NCI-H510A treated with DMSO at 0.1 percent for 48 hours (cell line): Measurements from ENCODE around the gene SLC39A5.
"Not testable (repeated sequence)": the region's sequence is repeated elsewhere in the genome, so short reads cannot be mapped to it uniquely, and the experiment has no call there.

Experiments
- DNase-seq: peaks from one replicate; lab custom pipeline; 2025; lab: John Stamatoyannopoulos, UW

Gene SLC39A5

DNA sequence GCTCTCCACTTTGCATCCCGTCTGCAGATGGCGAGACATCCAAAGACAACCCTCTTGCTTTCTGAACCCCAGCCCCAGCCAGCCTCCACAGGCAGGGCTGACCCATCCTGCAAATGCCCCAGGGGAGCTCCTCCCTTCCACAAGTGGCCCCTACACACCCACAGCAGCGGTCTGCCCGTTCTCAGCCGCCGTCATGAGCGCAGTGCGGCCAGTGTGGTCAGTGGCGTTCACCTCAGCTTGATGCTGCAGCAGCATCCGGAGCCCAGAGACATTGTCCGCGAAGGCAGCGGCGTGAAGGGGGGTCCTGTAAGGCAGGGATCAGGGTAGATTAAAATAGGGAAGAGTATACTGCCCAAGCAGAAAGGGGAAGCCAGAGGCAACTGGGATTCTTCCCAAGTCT lies 14.6 kb downstream of the SLC39A5 start:
- DNase-seq: no peak

DNA sequence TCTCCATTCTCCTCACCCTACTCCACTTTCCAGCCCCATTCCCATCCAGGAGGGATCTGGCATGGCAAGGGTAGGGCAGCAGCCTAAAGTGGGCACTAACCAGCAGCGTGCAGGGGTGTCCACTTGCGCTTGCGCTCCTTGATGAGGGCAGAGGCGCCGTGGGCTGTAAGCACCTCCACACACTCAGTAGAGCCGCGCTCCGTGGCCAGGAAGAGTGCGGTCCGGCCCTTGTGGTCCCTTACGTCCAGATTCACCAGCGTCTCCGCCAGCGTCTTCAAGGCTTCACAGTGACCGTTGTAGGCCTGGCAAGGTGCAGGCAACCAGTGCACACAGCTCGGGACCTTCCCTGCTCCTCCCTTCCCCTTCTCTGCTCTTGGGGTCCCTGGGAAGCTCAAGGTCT lies 18.1 kb downstream of the SLC39A5 start:
- no peak for DNase-seq

DNA sequence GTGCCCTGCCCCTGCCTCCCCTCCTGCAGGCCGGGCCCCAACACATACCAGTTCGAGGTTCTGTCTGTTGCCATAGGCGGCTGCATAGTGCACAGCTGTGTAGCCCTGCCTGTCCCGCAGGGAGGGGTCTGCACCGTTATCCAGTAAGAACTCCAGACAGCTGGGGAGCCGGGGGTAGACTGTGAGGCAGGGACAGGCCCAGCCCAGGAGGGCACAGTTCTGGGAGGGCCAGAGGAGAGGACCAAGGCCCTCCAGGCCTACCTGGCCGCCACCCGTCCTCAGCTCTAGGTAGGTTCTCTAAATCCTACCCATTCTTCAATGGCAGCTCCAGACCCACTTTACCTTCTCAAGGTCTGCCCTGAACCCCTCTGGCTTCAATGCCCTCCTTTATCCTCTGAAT lies 18.9 kb downstream of the SLC39A5 start:
- DNase-seq: no peak

DNA sequence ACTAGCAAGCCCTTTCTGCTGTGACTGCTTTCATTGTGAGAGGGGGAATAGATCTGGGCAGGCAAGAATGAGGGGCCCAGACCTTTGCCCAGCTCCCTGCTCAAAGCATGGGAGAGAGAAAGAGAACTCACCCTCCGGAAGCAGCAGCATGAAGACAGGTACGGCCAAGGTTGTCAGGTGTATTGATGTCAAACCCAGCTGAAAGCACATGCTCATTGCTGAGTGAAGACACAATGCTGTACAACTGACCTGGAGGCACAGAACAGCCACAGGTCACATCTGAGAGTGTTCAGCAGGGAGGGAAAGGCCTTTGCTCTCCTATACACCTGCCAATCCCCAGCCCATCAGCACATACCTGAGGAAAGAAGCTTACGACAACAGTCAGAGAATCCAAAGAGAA lies 22.8 kb downstream of the SLC39A5 start:
- no peak for DNase-seq

DNA sequence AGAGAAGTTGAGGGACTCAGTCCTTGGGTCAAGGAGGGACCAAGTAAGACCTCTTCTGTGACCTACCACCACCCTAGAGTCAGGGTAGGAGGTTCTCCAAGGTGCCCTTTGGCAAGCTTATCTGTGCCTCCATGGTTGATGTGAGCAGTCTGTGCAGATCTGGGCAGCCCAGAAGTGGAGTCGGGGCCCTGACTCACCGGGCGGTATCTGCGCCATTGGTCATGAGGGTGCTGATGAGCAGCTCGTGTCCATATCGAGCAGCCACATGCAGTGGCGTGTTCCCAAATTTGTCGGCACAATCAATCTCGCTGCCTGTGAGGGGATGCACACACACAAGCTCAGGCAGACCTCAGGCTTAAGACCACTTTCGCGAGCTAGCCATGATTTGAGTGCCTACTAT lies 23.2 kb downstream of the SLC39A5 start:
- no peak for DNase-seq

DNA sequence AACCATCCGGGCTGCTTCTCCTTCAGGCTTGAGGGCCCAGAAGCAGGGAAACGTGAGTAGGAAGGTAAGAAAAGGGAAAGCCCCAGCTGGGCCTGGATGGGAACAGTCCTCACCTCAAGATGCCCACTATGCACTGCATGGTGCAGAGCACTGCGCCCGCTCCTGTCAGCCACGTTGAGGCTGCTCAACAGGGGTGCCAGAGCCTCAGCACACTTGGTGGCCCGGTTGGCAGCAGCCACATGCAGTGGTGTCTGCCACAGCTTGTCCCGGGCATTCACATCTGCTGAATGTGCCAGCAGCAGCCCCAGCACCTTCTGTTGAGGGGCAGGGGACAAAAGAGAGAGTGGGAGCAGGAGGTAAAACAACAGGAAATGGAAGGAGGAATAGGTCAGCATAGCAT lies 25.8 kb downstream of the SLC39A5 start:
- DNase-seq: no peak

DNA sequence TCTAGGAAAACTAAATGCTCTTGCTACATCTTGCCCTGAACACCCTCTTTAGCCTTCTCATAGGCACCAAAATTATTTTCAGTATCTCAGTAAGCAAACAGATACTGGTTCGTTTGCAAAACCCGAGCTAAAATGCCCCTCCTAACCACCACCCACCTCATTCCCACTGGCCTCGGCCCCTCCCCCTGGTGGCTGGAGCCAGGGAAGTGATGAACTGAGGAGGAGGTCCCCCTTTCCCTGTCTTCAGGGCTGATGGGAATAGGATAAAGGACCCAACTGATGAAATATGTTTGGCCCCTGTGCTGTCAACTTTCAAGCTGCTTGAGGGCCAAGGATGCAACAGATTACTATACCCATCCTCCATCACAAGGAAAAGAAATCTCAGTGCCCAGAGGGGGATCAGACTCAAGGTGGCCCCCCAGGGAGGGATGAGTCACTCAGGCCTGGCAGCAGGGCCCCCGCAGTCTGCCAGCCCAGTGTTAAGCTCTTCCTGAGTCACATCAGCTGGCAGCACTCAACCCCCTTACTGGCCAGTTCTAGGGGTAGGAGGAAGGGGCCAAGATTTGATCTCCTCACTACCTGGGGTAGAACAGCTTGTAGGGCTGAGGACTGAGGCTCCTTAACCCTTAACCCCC lies 26.6 kb downstream of the SLC39A5 start:
- no peak for DNase-seq

DNA sequence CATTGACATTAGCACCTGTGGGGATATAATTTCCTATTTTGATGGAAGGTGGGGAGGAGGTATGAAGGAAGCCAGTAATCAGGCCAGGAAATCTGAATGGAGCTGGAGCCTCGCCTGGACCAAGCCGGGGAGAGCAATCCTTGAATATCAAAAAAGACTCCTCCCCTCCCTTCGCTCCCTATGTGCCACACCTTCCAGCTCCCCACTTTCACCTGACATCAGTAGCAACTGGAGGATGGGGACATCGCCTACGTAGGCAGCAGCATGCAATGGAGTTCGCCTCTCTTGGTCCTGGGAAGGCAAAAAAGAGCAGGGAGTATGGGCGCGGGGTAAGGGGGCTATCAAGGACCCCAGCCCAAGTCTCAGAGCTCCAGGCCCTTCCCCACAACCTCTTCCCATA lies 27.2 kb downstream of the SLC39A5 start:
- DNase-seq: no peak

DNA sequence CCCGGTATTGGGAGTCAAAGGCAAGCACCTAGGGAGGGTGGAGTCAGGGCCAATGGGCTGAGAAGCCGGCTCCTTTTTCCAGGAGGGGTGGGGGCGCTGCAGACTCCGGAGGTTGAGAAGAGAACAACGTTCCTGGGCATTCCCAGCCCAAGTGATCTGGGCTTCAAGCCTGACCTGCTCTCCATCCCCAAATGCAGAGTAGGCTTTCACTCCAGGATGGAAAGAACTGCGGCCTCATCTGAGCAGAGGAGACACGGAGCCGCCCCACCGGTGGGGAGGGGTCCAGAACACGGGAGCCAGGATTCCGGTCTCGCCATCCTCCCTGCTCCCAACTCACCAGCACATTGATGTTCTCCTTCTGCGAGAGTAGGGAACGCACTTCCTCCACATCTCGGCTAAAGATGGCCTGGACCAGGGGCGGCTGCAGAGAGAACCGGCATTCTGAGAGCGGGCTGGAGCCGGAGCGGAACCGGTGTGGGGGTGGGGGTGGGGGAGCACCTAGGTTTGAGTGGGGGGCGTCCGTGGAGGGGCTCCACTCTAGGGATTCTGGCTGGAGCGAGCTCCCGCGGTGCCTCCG lies 27.7 kb downstream of the SLC39A5 start:
- DNase-seq: peak; percentile 52

DNA sequence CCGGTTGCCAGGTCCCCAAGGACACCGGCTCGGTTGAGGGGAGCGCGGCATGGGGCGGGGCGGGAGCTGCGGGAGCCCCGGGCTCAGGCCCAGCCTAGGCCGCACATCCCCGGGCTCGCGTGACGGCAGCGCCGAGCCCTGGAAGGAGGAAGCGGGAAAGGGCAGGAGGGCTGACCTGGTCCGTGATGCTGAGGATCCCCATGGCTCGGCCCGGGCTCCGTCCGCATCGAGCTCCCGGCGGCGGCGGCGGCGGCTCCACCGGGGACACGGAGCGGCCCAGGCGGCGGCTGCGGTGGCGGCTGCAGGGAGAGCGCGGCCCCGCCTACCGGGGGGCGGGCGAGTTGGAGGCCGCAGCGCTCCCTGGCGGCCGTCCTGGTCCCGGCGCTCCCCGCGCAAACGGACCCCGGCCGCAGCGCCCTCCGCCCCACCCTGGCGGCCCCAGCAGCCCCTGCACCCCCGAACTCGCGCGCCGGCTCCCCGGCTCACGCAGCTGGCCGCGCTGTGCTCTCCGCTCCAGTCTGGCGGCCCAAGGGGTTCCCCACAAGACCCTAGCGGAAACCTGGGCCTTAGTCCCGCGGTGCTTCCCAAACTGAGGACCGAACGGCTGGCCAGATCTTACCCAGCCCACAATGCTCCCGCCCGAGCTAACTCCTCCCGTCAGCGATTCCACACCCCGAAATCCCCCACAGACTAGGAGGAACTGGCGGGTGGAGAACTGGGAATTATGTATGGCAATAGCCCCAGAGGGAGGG lies 28.4 kb downstream of the SLC39A5 start, which contains the start of gene ANKRD52:
ANKRD52 (minus strand) TSS at position 317 of the 752 bp plus-strand sequence; CDS start at position 202, 115 bp downstream.
- peak; percentile 83 for DNase-seq

DNA sequence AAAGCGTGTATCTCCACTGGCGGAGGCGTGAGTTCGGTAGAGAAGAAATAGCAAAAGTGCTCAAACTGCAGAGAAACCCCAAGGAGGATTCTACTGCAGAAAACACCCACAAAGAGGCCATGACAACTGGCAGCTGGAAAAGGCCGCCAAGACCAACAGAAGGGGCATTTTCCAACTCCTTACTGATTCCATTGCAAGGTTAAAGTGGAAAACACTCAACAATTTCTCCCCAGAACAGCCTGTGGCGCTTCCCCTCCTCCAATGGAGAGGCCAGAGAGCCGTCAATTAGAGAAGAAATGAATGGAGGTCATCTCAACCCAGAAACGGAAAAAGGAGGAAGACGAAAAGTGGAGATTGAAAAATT lies 29.0 kb downstream of the SLC39A5 start:
- DNase-seq: no peak

DNA sequence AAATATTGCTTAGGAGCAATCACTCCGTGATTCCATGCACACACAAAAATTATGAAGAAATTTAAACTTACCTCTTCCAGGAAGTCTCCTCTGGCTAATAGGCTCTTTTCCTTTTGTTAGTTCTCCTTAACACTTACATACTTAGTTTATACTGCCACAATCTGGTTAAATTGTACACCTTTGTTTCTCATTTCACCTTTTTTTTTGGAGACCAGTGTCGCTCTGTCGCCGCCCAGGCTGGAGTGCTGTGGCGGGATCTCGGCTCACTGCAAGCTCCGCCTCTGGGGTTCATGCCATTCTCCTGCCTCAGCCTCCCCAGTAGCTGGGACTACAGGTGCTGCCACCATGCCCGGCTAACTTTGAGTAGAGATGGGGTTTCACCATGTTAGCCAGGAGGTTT lies 30.5 kb downstream of the SLC39A5 start:
- DNase-seq: no peak

DNA sequence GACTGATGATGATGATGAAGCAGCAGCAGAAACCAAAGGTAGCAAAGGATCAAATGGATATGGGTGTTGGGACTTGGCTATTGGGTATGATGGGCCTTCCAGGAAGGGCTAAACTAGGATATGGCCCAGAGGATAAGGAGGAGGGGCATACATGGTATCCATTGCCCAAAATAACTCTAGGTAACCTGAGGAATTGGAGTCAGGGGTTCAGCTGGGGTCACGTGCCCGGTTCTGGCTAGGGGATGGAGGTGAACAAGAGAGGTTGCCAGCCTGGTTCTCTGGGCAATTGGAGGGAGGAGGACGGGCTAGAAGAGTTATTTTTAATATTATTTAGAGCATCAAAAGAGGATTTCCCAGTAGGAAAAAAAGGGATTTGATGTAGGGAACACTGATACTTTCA lies 31.1 kb downstream of the SLC39A5 start:
- no peak for DNase-seq

DNA sequence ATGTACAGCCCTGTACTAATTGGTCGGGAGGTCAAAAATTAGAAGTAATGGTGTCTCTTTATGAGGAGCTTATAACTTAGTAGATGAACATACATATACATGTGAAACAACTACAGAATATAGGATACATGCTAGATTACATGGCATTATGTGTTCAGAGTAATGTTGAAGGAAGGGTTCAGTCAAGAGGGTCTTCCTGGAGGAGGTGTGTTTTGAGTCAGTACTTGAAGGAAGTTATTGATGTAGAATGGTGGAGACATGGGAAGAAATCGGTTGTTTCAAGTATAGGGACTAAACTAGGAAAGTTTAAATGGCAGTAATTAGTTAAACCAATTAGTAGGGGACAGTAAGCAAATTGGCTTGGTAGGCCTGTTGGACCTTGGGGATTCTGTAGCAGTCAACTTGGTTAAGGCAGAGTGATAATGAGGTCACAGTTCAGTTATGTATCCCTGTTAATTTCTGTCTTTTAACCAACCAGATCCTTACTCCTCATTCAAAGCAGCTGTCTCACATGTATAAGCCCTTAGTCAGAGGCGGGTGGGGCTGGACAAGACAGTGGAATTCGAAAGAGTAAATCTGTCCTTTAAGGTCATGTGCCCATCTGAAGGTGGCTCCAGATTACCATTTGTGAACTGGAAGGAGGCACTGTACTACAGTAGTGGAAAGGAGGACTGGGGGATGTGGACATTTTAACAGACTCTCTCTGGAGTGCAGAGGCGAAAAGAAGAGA lies 31.8 kb downstream of the SLC39A5 start:
- no peak for DNase-seq

DNA sequence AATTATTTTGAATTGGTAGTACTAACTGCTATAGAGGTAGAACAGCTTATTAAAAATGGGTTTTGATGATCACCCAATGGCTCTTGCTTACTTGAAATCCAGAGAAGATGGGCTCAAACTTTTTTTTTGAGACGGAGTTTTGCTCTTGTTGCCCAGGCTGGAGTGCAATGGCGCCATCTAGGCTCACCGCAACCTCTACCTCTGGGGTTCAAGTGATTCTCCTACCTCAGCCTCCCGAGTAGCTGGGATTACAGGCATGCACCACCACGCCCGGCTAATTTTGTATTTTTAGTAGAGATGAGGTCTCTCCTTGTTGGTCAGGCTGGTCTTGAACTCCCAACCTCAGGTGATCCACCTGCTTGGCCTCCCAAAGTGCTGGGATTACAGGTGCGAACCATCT lies 33.1 kb downstream of the SLC39A5 start:
- not testable (repeated sequence) for DNase-seq

DNA sequence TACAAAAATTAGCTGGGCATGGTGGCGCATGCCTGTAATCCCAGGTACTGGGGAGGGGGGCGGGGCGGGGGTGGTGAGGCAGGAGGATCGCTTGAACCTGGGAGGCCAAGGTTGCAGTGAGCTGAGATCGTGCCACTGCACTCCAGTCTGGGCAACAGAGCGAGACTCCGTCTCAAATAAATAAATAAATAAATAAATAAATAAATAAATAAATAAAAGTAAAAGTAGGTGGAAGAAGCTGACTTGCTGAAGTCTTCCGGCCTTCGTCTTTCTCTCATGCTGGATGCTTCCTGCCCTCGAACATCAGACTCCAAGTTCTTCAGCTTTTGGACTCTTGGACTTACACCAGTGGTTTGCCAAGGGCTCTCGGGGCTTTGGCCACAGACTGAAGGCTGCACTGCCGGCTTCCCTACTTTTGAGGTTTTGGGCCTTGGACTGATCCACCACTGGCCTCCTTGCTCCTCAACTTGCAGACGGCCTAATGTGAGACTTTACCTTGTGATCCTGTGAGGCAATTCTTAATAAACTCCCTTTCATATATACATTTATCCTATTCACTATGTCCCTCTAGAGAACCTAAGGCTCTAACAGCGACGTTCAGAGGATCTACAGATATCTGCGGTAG lies 36.3 kb downstream of the SLC39A5 start:
- DNase-seq: not testable (repeated sequence)

DNA sequence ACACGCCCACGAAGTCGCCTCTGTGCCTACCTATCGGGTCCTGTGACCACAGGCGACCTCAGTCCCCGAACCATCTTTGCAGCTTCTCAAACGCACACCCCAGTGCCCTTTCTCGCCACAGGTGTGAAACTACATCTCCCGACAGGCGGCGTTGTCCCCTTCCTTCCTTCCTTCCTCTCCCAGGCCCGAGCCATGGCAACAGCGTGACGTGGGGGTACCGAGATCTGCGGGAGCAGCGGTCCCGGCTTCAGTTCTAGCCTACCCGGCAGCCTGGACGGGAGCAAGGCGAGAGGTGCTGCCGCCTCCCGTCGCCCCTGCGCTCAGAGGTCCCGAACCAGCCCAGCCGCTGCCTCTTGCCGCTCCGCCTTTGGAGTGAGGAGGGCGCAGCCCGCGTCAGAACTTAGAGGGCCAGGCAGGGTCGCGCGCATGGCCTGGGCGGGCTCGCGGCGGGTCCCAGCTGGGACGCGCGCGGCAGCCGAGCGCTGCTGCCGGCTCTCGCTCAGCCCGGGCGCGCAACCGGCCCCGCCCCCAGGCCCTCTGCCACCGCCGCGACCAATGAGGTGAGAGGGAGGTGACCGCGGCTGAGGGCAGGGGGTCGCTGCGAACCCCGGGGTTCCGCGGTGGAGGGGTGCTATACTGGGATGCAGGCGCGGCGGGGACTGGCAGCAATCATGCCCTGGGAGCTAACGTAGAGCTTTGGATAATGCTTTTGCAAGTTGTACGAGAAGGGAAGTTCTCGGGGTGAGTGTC lies 37.0 kb downstream of the SLC39A5 start, which contains the start of gene COQ10A:
COQ10A (plus strand) TSS at position 250 of the 750 bp plus-strand sequence; CDS start at position 427, 177 bp downstream.
- DNase-seq: peak; percentile 94

DNA sequence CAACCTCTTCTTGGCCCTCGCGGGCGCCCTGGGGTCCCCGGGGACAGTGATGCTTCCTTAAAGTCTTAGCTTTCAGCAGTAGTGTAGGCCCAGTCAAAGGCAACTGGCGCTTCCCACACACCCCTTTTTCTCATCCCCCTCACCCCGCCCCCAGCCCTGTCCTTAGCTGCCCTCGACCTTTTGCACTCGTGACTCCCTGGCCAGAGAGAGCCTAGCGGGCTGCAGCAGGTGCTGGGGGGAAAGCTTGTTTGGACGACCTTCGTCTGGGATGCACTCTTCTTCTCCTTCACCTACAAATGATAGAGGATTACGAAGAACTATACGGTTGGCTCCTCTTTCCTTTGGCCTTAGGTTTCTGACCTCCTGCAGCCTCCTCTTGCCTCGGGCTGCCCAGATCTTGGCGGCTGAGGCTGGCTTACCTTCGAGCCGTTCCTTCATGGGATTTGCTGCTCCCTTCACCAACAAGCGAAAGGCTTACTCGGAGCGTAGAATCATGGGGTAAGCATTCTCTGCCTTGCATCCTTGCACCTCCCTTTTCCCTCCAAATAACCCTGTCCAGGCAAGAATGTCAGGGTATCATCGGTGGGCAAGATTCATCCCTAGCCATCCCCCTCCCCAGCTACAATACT lies 37.7 kb downstream of the SLC39A5 start:
- no peak for DNase-seq

DNA sequence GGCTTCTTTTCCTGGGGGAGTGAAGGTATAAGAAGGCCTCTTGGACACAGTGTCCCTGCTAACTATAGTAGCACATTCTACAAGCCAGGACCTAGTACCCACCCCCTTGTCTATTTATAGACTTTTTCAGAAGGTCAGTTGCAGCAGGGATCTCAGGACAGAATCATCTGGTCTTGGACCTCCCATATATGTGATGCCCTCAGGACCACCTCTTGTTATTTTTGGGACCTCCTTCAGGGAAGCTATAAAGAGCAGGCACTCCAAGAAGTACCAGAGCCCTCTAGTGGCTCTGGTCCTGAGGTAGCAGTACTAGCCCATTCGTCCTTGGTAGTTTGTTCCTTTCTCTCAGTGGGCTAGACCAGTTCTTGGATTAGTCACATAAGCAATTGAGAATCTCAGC lies 41.2 kb downstream of the SLC39A5 start:
- peak; percentile 7 for DNase-seq

DNA sequence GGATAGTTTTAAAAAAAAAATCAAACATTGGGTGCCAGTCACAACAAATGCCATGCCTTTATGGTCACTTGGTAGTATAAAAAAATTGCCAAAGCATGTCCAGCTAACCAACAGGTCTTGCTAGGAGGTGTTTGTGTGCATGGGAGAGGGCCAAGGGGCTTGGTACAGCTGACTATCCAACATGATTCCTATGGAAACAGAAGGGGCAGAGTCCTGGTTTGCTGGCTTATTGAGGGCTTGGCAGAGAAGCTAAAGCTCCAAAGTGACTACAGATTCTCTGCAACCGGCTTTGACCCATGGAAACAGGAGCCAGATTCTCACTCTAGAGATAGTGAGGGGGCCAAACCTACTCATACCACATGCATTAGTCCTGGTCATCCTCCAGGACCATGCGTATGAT lies 42.6 kb downstream of the SLC39A5 start:
- DNase-seq: not testable (repeated sequence)

DNA sequence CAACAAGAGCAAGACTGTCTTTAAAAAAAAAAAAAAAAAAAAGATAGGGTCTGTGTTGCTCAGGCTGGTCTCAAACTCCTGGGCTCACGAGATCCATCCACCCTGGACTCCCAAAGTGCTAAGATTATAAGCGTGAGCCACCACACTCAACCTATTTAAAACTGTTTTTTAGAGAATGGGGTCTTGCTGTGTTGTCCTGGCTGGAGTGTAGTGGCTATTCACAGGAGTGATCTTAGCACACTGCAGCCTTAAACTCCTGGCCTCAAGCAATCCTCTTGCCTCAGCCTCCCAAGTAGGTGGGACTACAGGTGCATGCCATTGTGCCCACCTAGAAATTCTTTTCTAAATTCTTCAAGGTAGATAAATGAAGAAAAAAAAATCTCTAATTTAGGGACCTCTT lies 44.4 kb downstream of the SLC39A5 start:
- DNase-seq: no peak
